Tibial nerve (tissue), 4 donors: ENCODE results near the gene TBX15. TPM values are rescaled to one million over a fixed set of nuclear protein-coding genes. Genes with fewer than 3 reads are reported as not detected.
A peak's percentile ranks its signal among the peaks of the same experiment; 100 is the strongest.

Experiments used
- DNase-seq, 2 donors: peaks; one replicate each; pipeline ENCODE4 v3.0.0-alpha.2; 2019; ENCODE audit warnings: low spot score in 2 of 2
- H3K27ac ChIP-seq, 4 donors: fragments of 200-600 bp; sonication (generic) in 3 of 4; one replicate each; pipeline ENCODE4 v1.5.1; 2017 to 2019; ENCODE audit warnings: mild to moderate bottlenecking in 1 of 4
- H3K27me3 ChIP-seq, 2 donors: fragments of 200-600 bp; sonication (generic) in 1 of 2; one replicate each; pipeline versions ENCODE4 v1.5.1 to v1.6.0; 2017 to 2019
- H3K36me3 ChIP-seq, 3 donors: fragments of 200-600 bp; sonication (generic); one replicate each; pipeline ENCODE4 v1.5.1; 2018 to 2019
- H3K4me1 ChIP-seq, 4 donors: fragments of 200-600 bp; sonication (generic) in 3 of 4; one replicate each; pipeline ENCODE4 v1.5.1; 2017 to 2019
- H3K4me3 ChIP-seq, 4 donors: fragments of 200-600 bp; sonication (generic) in 3 of 4; one replicate each; pipeline ENCODE4 v1.5.1; 2017 to 2019; ENCODE audit warnings: mild to moderate bottlenecking in 1 of 4, moderate library complexity in 1 of 4
- H3K9me3 ChIP-seq, 4 donors: fragments of 200-600 bp; sonication (generic) in 3 of 4; one replicate each; pipeline ENCODE4 v1.5.1; 2017 to 2019
- CTCF ChIP-seq, 5 experiments: fragments of 200-600 bp in 3 of 5; fragments of 450-650 bp in 2 of 5; sonication (generic) in 3 of 5; IDR thresholded peaks; one replicate each; pipeline ENCODE4 v1.5.1; 2016 to 2019; ENCODE audit warnings: antibody characterized with exemption in 5 of 5, mild to moderate bottlenecking in 3 of 5, moderate library complexity in 2 of 5
- EP300 ChIP-seq, 2 donors: sonication (generic); formaldehyde crosslinking; IDR thresholded peaks; one replicate each; pipeline ENCODE4 v1.6.1; 2017; ENCODE audit warnings: antibody characterized with exemption in 2 of 2, mild to moderate bottlenecking in 1 of 2
- POLR2A ChIP-seq, 2 donors: fragments of 450-650 bp; IDR thresholded peaks; one replicate each; pipeline ENCODE4 v1.6.1; 2017; ENCODE audit warnings: antibody characterized with exemption in 2 of 2, mild to moderate bottlenecking in 2 of 2, moderate library complexity in 2 of 2
- WGBS, 2 donors: methylation state at CpG; one replicate each; pipeline ENCODE4 v1.1.5; 2018; 5-methylcytosine and 5-hydroxymethylcytosine counted together
- total RNA-seq, 4 donors: library from RNA; depleted of rRNA; stranded (reverse); fragments of >200 nt; gene quantifications; one replicate each; pipeline ENCODE4 v1.1.0, GENCODE V29; 2016

Gene TBX15
- total RNA-seq, 4 donors from 2014 or later = 38.7 to 57.0 (median 48.2) TPM

GRCh38 chr1:118913818-118914217 lies 74.3 kb downstream of the TBX15 start:
- 71 to 92% methylated on average over 4 of the region's 4 CpGs for WGBS, 2 donors
- TF ChIP-seq POLR2A (IDR thresholded peaks at IDR 0.05) (no peak), EP300 (IDR thresholded peaks at IDR 0.05) (no peak), CTCF (IDR thresholded peaks at IDR 0.05) (no peak)

GRCh38 chr1:118912574-118912973 lies 75.6 kb downstream of the TBX15 start:
- TF ChIP-seq POLR2A (IDR thresholded peaks at IDR 0.05) (no peak), EP300 (IDR thresholded peaks at IDR 0.05) (no peak)
- H3K4me1 ChIP-seq = no peaks in the 10 kb centered on the region
- 84% methylated on average over 2 of the region's 2 CpGs for WGBS, 2 donors
- peaks cover 0 to 15% (median 0%) of the 10 kb centered on the region in 3 donors for H3K36me3 ChIP-seq
- H3K27me3 ChIP-seq = no peaks in the 10 kb centered on the region
- no peak for DNase-seq
- no peaks in the 10 kb centered on the region for H3K9me3 ChIP-seq
- H3K27ac ChIP-seq = no peak overlapping the region
- H3K4me3 ChIP-seq = no peak overlapping the region

More at GRCh38 chr1:118913818-118914217, 74.3 kb downstream of the TBX15 start:
- H3K36me3 ChIP-seq = peaks cover 0 to 14% (median 0%) of the 10 kb centered on the region in 3 donors
- H3K27me3 ChIP-seq = no peaks in the 10 kb centered on the region
- DNase-seq = no peak
- no peak overlapping the region for H3K4me3 ChIP-seq
- H3K4me1 ChIP-seq = no peaks in the 10 kb centered on the region
- no peak overlapping the region for H3K27ac ChIP-seq
- H3K9me3 ChIP-seq = no peaks in the 10 kb centered on the region

GRCh38 chr1:118911571-118911970 lies 76.6 kb downstream of the TBX15 start:
- TF ChIP-seq CTCF (IDR thresholded peaks at IDR 0.05) = no peak
- no peak for TF ChIP-seq POLR2A (IDR thresholded peaks at IDR 0.05)
- no peak for TF ChIP-seq EP300 (IDR thresholded peaks at IDR 0.05)
- no peak overlapping the region for H3K27ac ChIP-seq
- 73 to 75% methylated on average over 2 of the region's 2 CpGs for WGBS, 2 donors
- no peaks in the 10 kb centered on the region for H3K9me3 ChIP-seq
- no peaks in the 10 kb centered on the region for H3K27me3 ChIP-seq
- H3K4me3 ChIP-seq = no peak overlapping the region
- DNase-seq = no peak
- no peaks in the 10 kb centered on the region for H3K4me1 ChIP-seq
- H3K36me3 ChIP-seq = peaks cover 0 to 19% (median 0%) of the 10 kb centered on the region in 3 donors

- no peak for DNase-seq
These were observed 80.7 kb downstream of the TBX15 start for GRCh38 chr1:118907466-118907865.

GRCh38 chr1:118905671-118906070 lies 82.5 kb downstream of the TBX15 start:
- Histone ChIP-seq H3K27ac (peak overlapping the region in 2 of 4 donors; percentile 4 to 39), H3K4me1 (peaks cover 0 to 7% (median 0%) of the 10 kb centered on the region in 4 donors), H3K4me3 (no peak overlapping the region), H3K9me3 (no peaks in the 10 kb centered on the region), H3K36me3 (peaks cover 0 to 19% (median 0%) of the 10 kb centered on the region in 3 donors), H3K27me3 (no peaks in the 10 kb centered on the region)
- no peak for TF ChIP-seq EP300 (IDR thresholded peaks at IDR 0.05)
- no peak for TF ChIP-seq CTCF (IDR thresholded peaks at IDR 0.05)
- no peak for TF ChIP-seq POLR2A (IDR thresholded peaks at IDR 0.05)
- DNase-seq = no peak
- 91 to 92% methylated on average over 1 of the region's 1 CpG for WGBS, 2 donors

More at GRCh38 chr1:118907466-118907865, 80.7 kb downstream of the TBX15 start:
- Histone ChIP-seq H3K27ac (no peak overlapping the region), H3K36me3 (peaks cover 0 to 19% (median 0%) of the 10 kb centered on the region in 3 donors), H3K27me3 (no peaks in the 10 kb centered on the region), H3K4me1 (peaks cover 0 to 7% (median 0%) of the 10 kb centered on the region in 4 donors), H3K4me3 (no peak overlapping the region), H3K9me3 (no peaks in the 10 kb centered on the region)
- no peak for TF ChIP-seq EP300 (IDR thresholded peaks at IDR 0.05)
- TF ChIP-seq POLR2A (IDR thresholded peaks at IDR 0.05) = no peak
- no peak for TF ChIP-seq CTCF (IDR thresholded peaks at IDR 0.05)
